Renal cortical epithelial cell (primary cell): ENCODE results near the gene TGIF1. TPM values are rescaled to one million over a fixed set of nuclear protein-coding genes. Genes with fewer than 3 reads are reported as not detected.

ENCODE experiments used
- DNase-seq: peaks from one replicate; pipeline ENCODE4 v3.0.0-alpha.2; 2011; ENCODE audit warnings: low read depth
- total RNA-seq: library from RNA; depleted of rRNA; stranded (reverse); fragments of >200 nt; gene quantifications from 2 replicates; pipeline ENCODE4 v1.2.3, GENCODE V29; 2014

The TGIF1 gene
- total RNA-seq, 1 donor from 2014 or later: 295 TPM

DNA sequence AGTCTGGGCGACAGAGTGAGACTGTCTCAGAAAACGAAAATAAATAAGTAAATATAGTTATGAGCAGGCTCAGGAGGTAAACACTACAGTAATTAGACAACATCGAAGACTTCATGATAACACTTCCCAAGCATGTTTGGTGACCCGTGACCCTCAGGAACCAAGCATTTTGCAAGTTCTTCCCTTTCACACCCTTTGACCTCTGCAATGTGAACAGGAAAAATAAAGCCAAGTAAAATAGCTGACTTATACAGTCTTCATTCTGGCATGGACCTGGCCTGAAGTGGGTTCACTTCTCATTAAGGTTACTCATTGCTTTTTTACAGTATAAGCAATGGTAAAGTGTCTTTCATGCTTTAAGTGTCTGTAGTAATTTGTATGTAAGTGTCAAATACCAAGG is 15.3 kb upstream of the TGIF1 start:
- peak; percentile 62 for DNase-seq

DNA sequence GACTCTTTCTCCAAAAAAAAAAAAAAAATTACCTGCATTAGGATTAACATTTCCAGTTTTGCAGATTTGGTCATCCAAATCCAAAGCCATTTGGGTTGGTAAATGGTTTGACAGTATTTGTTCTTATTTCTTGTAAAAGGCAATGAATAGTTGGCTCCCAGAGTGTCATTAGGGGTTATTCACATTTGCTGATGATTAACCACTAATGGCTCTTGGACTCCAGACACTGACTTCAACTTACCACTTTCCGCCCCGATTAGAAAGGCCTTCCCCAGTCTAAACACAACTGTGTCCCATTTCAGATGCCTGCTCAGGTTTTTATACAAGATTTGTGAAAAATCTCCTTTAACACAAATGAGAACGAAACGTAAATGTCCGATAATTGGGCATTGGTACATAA is 9.6 kb upstream of the TGIF1 start:
- peak; percentile 91 for DNase-seq

DNA sequence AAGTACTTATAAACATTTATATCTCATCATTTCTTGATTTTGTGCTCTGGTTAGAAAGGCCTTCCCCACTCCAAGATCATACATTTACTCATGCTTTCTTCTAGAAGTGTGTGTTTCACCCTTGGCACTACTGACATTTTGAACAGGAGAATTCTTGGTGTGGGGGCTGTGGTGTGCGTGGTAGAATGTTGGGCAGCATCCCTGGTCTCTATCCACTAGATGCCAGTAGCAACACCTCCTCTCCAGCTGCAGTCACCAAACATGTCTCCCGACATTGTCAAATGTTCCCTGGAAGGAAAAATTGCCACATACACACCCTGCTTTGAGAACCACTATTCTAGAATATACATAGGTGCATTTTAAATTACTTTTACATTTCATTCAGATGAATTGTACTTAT is 8.7 kb upstream of the TGIF1 start:
- DNase-seq: peak; percentile 64

DNA sequence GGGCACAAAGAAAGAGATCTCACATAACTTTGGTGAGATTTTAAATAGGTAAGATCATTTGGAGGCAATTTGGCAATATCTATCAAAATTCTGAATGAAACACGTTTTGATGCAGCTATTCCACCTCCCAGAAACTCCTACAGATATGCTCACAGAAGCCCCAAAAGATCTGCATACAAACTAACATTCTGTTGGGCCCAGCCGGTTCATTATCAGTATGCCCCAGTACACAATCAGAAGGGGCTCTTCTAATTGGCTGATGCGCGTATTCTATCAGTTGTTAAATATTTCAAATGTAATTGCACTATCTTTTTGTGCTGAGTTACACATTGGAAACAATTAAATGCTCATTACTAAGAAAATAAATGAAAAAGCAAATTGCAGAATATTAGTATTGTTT is 7.1 kb upstream of the TGIF1 start:
- DNase-seq: no peak

DNA sequence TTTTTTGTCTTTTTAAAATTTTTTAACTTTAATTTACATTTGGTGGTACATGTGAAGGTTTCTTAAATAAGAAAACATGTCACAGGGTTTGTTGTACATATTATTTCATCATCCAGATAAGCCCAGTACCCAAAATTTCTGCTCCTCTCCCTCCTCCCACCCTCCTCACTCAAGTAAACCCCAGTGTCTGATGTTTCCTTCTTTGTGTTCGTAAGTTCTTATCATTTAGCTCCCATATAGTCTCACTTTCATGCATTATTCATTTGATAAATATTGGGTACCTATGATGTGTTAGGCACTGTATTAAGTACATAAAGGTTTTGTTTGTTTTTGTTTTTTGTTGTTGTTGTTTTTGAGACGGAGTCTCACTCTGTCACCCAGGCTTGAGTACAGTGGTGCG is 5.7 kb upstream of the TGIF1 start:
- no peak for DNase-seq

DNA sequence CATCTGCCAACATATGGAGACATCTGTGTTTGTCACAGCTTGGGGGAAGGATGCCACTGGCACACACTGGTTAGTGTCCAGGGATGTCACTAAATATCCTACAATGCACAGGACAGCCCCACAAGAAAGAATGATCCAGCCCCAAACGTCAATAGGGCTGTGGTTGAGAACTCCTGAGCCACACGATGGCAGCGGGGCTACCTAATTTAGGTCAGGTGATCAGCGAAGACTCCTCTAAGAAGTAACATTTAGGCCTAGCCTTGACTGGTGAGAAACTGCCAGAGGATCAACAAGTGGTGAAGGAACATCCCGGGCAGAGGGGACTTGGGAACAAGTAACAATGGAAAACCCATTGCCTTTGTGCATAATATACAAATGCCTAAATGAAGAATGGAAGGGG is 5.0 kb upstream of the TGIF1 start:
- no peak for DNase-seq

DNA sequence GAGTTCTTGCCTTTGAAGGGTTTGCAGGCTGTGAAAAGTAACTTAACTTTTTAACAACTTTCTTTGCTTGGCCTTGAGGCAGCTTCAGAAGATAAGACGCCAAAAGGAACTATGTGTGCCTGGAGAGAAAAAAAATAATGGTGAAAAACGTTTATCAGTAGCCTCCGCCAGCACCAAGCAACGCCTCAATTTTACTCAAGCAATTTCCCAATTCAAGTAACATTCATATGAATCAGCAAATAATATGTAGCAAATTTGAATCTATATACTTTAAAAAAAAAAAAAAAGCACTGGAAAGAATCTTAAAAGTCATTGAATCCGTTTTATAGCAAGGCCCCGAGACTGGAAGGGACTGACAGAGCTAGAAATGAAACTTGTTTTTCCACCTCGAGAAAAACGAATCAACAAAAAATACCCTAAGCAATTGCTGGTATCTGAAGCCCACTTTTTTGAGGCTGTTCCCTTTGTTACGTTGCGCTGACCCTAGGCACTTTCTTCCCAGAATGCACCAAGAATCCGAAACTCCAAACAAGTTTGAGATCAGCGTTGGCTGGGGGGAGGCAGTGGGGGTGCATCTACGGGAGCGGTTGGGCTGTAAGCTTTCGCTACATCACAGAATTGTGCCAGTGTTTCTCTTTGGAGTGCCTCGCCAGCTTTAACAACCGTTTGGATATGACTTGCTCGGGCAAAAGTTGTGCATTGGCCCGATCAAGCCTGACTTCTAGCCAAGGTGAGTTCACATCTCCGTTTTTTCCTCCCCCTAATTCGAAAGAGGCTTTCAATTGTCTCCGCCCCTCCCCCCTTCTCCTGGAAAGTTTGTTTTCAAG is 2.7 kb upstream of the TGIF1 start:
- no peak for DNase-seq

DNA sequence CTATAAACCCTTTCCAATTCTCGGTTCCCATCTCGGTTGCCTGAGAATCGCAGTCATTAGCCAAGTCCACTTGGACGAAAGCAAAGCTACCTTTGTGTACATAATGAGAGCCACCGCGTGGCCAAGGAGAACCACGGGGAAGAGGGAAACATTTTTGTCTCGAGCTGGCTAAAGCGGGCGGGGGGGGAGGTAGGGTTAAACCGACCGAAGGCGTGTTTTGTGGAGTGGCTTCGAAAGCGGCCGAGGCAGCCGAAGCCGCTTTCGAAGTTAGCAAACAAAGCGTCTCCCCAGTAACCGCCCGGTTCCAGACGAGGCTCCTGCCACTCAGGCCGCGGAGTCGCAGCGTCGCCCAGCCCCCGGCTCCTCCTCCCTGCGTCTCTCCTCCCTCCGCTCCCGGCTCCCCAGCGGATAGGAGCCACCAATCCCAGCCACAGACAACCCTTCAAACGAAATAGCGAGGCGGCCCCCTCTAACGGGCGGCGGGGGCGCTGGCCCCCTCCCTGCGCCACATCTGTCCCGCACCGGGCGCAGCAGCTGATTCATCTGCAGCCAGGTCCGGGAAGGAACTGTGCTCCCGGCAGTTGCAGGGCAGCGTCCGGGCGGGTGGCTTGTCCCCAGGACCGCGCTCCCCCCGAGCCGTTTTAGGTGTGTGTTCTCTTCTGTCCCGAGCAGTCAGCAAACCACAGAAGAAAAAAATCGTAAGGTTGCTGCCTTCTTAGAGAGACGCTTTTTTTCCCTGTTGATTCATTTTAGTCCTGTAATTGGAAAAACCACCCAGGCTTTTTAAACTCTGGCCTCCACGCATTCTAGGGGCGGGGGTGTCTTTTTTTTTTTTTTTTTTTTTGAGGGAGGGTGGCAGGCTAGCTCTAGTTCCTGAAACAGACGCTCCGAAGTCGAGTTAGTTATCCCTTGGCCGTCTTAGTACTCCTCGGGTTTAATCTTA is 1.8 kb upstream of the TGIF1 start:
- DNase-seq: peak; percentile 93

DNA sequence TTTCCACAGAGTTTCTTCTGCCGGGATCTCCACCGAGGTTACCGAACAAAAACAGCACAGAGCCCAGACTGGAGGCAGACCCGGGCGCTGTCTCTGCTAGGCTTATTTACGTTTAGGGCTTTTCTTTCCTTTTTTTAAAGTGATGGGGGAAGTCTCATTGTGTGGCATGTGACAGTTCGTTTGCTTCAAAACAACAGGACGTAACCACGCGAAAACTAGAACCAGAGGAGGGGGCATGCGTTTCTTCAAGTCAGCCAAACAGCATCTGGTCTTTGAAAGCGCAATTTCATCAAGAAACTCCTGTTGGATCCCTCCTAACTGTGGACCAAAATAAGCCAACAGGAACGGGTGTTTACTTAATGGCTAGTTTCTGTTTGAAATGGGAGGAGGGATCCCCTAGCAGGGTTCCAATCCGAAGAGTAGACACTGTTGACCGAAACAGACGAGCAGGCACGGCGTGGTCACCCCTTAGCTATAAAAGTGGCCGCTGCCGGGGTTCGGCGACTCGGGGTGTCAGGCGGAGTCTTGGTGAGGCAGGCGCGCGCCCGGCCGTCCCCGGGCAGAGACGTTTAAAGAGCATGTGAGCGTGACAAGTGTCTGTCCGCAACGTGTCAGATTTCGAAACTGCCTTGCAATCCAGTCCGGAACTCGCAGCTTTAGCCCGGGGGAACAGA is 997 bp upstream of the TGIF1 start:
- DNase-seq: peak; percentile 88

DNA sequence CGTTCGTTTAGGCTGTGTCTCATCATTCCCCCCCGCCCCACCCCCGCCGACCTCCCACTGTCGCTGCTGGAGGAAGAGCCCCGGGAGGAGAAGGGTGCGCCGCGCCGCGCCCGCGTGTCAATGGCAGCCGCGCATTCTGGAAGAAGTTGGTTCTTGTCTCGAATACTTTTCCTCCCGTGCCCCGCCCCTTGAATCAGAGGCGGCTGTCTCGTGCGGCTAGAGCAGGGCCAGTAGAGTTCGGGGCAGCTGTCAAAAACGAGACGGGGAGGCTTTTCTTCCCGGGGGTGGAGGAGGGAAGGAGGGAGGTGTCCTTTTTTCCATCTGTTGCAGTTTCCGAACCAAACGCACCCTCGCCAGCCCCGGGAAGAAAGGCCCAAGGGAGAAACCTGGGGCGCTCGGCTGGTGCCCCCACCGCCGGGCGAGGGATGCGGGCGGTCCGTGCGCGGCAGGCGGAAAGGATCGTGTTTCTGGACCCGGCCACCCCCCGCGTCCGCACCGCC is 410 bp upstream of the TGIF1 start:
- DNase-seq: no peak

DNA sequence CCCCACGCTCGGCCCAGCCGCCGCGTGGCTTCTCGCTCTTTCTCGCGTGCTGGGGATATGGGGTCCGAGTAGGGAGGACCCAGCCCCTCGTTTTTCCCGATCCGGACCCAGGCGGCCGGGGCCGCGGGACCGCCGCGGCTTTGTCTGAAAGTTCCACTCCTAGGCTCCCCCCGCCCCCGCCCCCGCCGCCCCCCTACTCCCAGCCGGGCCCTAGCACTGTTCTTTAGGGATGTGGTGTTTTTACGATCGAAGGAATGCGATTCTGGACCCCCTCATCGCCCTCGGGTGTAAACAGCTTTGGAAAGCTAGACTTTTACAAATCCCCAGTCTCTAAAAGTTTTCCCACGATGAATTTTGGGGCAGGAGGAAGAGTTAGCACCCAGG is 819 bp downstream of the TGIF1 start:
- no peak for DNase-seq

DNA sequence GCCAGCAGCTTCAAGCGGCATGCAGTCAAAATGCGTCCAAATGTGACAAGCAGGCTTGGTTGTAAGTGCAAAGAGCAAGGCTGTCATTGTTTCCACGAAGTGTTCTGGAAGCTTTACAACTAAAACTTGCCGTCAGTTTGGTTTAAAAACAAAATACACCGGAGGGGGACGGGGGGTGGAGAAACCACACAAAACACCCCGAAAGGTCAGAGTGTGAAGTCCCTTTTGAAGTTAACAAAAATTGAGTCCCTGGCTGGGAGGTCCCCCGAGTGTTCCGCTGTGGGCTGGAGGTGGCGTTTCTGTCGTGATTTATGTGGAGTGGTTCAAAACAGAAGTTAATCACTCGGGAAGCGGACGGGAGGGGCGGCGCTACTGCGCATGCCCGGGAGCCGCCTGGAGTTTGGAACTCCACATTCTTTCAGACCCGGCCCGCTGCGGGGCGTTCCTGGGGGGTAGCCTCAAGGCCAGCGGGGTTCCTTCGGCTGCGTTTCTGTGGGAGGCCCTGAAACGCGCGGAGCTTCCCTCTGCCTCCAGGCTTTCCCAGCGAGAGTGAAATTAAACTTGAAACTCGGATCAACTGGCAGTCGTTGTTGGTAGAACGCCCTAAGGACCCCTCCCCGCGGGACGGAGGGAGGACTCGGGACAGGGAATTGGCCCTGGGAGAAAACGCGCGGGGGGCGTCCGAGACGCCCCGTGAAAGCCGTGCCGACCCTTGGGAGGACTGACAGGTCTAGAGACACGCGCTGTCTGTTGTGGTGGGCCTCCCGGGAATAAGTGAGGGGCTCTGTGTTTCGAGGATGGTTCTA is 1.4 kb downstream of the TGIF1 start:
- DNase-seq: peak; percentile 85

DNA sequence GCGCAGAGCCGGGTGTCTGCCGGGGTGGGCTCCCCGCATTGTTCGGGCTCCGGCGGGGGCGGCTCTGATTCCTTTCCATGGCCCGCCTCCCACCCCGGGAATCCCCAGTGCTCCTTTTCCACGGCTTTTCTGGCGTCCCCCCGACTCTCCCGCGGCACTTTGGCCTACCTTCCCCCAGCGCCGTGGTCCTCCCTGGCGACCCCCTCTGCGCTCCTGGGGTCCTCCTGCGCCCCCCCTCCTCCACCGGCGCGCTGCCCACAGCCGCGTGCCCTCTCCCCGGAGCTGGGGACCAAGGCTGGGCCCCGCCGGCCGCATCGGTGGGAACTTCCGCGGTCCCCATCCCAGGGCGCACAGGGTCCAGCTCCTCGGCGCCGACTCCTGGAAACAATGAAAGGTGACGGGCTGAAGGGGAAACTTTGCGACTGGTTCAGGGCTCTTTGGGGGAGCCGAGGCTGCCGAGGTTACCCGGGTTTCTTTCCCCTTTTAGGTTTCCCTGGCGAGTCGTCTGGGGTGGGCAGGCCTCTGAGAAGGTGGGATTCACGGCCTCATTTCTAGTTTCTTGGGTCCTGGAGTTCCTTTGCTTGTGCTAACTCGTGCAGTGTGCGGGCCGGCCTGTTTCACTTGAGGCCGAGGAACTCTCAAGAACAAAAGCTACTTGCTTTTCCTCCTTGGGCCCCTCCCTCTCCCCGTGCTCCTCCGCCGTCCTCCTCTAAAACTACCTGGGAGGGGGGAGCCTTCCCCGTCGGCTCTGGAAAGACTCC is 2.2 kb downstream of the TGIF1 start:
- DNase-seq: no peak

DNA sequence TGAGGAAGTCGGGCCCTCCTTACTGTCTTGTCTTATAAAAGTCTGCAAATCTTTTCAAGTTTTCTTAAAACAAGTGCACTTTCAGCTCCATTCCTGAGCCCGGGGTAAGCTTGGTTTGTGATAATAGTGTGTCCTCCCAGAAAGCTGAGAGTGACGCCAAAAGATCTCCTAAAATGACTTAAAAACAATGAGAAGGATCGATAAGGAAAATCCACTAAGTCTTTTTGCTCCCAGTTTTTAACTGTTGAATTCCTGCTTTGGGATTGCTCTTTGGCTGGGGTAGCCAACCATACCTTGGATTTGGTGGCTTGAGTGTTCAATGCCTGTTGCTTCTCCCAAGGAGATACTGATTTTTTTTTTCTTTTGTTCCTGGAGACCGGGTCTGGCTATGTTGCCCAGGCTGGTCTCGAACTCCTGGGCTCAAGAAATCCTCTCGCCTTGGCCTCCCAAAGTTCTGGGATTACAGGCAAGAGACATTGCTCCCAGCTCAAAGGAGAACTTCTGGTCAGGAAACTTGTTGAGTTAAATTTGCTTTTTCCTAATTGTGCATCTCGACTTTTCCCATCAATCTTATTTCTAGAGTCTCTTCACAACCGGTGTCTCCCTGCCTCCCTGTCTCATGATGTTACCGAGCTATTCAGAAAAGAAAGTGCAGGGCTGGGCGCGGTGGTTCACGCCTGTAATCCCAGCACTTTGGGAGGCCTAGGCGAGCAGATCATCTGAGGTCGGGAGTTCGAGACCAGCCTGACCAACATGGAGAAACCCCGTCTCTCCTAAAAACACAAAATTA is 3.0 kb downstream of the TGIF1 start:
- no peak for DNase-seq

DNA sequence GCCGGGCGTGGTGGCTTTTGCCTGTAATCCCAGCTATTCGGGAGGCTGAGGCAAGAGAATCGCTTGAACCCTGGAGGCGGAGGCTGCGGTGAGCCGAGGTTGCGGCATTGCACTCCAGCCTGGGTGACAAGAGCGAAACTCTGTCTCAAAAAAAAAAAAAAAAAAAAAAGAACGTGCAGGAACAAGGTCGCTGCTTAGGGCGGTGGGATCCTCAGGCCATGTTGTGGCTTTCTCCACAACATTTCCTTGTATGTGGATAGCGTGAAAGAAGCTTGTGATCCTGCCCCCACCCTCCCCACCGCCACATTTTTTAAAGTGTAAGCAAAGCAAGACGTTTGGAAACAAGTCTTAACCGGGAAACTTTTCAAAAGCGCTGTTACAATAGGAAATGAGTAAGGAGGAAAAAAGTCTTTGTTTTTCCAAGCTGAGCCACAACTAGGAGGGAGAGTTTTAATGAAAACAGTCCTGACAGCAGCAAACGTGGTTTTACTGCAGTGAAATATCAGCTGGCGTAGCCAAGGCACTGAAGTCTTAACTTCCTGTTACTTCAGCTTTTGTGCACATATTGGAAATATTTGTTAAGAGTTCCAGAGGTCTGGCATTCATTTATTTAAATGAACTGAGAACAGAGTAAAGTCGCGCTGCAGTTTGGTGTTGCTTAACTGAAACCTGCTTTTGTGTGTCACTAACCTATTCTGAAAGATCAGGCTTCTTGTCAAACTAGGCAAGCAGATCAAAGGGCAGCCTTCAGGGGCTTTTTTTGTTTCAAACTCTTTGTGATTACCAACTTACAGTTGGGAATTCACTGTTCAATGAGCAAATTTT is 3.8 kb downstream of the TGIF1 start:
- peak; percentile 95 for DNase-seq

DNA sequence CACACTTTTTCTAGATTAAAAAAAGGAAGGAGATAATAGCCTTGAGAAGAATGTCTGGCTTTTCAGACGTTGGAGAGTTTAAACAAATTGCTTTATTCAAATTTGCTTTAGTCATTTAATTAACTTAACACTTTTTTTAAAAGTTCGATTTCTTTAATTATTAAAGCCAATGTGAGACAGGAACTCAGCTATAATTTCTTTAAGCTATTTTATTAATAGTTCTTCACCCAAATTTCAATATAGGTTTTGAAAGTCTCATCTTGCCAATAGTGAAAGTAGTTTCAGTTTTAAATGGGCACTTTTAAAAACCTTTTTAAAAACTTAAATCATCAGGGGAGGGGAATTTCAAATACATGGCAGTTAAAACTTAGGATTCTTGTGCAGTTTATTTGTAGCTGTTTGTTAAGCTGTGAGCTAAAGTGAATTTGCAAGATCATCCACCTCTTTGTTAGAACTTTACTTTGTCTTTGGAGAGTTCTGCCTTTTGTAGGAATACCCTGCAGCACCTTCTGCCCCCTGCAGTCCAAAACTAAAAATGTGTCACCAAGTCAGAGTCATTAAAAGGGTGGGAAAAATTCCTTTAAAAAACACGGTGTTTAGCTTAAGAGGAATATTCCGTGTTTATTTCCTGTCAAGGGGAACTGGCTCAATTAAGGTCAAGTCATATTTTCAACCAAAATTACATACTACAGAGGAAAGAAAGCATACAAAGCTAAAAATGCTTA is 4.6 kb downstream of the TGIF1 start:
- DNase-seq: peak; percentile 87

DNA sequence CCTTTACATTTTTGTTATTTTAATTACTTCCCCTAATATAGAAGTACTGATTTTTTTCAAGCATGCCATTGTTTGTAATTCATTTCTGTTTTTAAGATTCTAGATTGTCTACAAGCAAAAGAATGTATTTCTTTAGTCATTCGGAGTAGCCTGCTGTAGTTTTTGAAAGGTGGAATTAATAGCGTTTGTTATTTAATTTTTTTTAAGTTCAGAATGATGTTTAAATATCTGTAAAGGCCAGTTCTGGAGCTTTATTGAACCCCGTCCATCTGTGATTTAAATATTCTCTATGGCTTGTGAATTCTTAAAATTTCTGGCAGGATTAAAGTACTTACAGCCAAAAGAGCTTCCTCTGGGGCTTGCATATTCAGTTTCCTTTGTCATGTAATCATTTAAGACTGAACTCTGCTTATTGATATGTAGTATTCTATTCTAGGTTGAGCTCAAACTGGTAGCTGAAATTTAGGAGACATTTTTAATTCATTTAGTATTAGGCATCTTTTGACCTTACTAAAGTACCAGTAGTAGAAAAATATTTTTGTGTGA is 5.2 kb downstream of the TGIF1 start:
- no peak for DNase-seq
